SK-N-SH (cell line): ENCODE results near the gene SFMBT2. TPM values are rescaled to one million over a fixed set of nuclear protein-coding genes. Genes with fewer than 3 reads are reported as not detected.

ENCODE experiments used
- CTCF ChIA-PET: fragments of 300-600, 350-600 bp; formaldehyde crosslinking; extraction: SDS; loops from one replicate; lab custom pipeline; 2021; lab: Yijun Ruan, JAX
- POLR2A ChIA-PET: fragments of 350-600 bp; sonication (Branson Sonifier 250); formaldehyde crosslinking; extraction: SDS; loops from one replicate; lab custom pipeline; 2020; ENCODE audit warnings: antibody characterized with exemption, inconsistent platforms; lab: Yijun Ruan, JAX
- DNase-seq: peaks from one replicate; pipeline ENCODE4 v3.0.0; 2012
- H2AFZ ChIP-seq: fragments of 200-600 bp; sonication (generic); 2 replicates; pipeline ENCODE4 v1.8.1; 2016; ENCODE audit warnings: antibody characterized with exemption, mild to moderate bottlenecking, low read depth
- H3F3A ChIP-seq: fragments of 200-600 bp; sonication (generic); replicated peaks from 2 replicates; pipeline ENCODE3; 2016; ENCODE audit warnings: antibody characterized with exemption, mild to moderate bottlenecking; ENCODE audit not compliant: insufficient read depth
- H3K27ac ChIP-seq, 2 experiments: fragments of 200-500 bp in 1 of 2; fragments of 200-600 bp in 1 of 2; sonication (Bioruptor generic) in 1 of 2; sonication (generic), shearing (Covaris generic) in 1 of 2; 2 replicates each; pipeline versions ENCODE4 v1.5.1 to v1.6.1; 2014 to 2016; ENCODE audit warnings: low read depth in 2 of 2, inconsistent platforms in 1 of 2, low read length in 1 of 2, mild to moderate bottlenecking in 1 of 2, mixed read lengths in 1 of 2
- H3K27me3 ChIP-seq: fragments of 200-600 bp; sonication (generic), shearing (Covaris generic); 2 replicates; pipeline ENCODE4 v1.6.1; 2016; ENCODE audit warnings: mixed run types; ENCODE audit not compliant: insufficient read depth
- H3K36me3 ChIP-seq, 2 experiments: fragments of 200-500 bp in 1 of 2; fragments of 200-600 bp in 1 of 2; sonication (Bioruptor generic) in 1 of 2; sonication (generic) in 1 of 2; replicated peaks in 1 of 2; 2 replicates each; pipeline versions ENCODE3 to v1.5.1; 2014 to 2016; ENCODE audit warnings: low read length in 1 of 2, mild to moderate bottlenecking in 1 of 2; ENCODE audit not compliant: insufficient read depth in 2 of 2, control insufficient read depth in 1 of 2
- H3K4me1 ChIP-seq, 2 experiments: fragments of 200-500 bp in 1 of 2; fragments of 200-600 bp in 1 of 2; sonication (Bioruptor generic) in 1 of 2; sonication (generic), shearing (Covaris generic) in 1 of 2; 2 replicates each; pipeline versions ENCODE4 v1.5.1 to v1.6.1; 2014 to 2016; ENCODE audit warnings: low read depth in 1 of 2, low read length in 1 of 2, mixed run types in 1 of 2; ENCODE audit not compliant: insufficient read depth in 2 of 2, control insufficient read depth in 1 of 2
- H3K4me2 ChIP-seq: fragments of 200-600 bp; sonication (generic), shearing (Covaris generic); 2 replicates; pipeline ENCODE4 v1.6.1; 2017; ENCODE audit warnings: mixed run types
- H3K4me3 ChIP-seq, 2 experiments: fragments of 200-500 bp in 1 of 2; fragments of 200-600 bp in 1 of 2; sonication (Bioruptor generic) in 1 of 2; sonication (generic), shearing (Covaris generic) in 1 of 2; 2 replicates each; pipeline versions ENCODE4 v1.5.1 to v1.8.1; 2014 to 2016; ENCODE audit warnings: low read depth in 2 of 2, inconsistent platforms in 1 of 2, low read length in 1 of 2, mild to moderate bottlenecking in 1 of 2, mixed read lengths in 1 of 2, moderate library complexity in 1 of 2
- H3K79me2 ChIP-seq: fragments of 200-600 bp; sonication (generic); 2 replicates; pipeline ENCODE4 v1.8.1; 2017; ENCODE audit warnings: mild to moderate bottlenecking; ENCODE audit not compliant: insufficient read depth
- H3K9ac ChIP-seq: fragments of 200-600 bp; sonication (generic); 2 replicates; pipeline ENCODE4 v1.6.1; 2017; ENCODE audit warnings: mixed run types
- H3K9me2 ChIP-seq: fragments of 200-600 bp; sonication (generic); 2 replicates; pipeline ENCODE4 v1.6.1; 2017; ENCODE audit warnings: mixed run types
- H3K9me3 ChIP-seq: fragments of 200-600 bp; sonication (generic); 2 replicates; pipeline ENCODE4 v1.6.1; 2017; ENCODE audit warnings: mixed run types, mild to moderate bottlenecking, moderate library complexity
- H4K20me1 ChIP-seq: fragments of 200-600 bp; sonication (generic); 2 replicates; pipeline ENCODE4 v1.6.1; 2017; ENCODE audit warnings: mild to moderate bottlenecking, mixed run types; ENCODE audit not compliant: insufficient read depth
- ELF1 ChIP-seq: IDR thresholded peaks from 2 replicates; pipeline ENCODE4 v1.4.0; 2012
- FOSL2 ChIP-seq: IDR thresholded peaks from 2 replicates; pipeline ENCODE4 v1.4.0; 2012; ENCODE audit warnings: low read depth, mild to moderate bottlenecking, moderate library complexity, borderline replicate concordance
- GABPA ChIP-seq: IDR thresholded peaks from 2 replicates; pipeline ENCODE4 v1.4.0; 2012; ENCODE audit warnings: low read depth, mild to moderate bottlenecking
- IRF3 ChIP-seq: fragments of 150-350 bp; IDR thresholded peaks from 2 replicates; pipeline ENCODE4 v1.6.1; 2016; ENCODE audit warnings: mild to moderate bottlenecking, low read depth, low read length
- MEF2A ChIP-seq: IDR thresholded peaks from 2 replicates; pipeline ENCODE4 v1.4.0; 2012; ENCODE audit warnings: low read depth, borderline replicate concordance
- RAD21 ChIP-seq: IDR thresholded peaks from 2 replicates; pipeline ENCODE4 v1.6.1; 2012; ENCODE audit warnings: mild to moderate bottlenecking, low read length
- REST ChIP-seq: IDR thresholded peaks from 2 replicates; pipeline ENCODE4 v1.6.1; 2012; ENCODE audit warnings: mild to moderate bottlenecking, low read depth, low read length, moderate library complexity
- TAF1 ChIP-seq: IDR thresholded peaks from 2 replicates; pipeline ENCODE4 v1.6.1; 2012; ENCODE audit warnings: low read depth, mild to moderate bottlenecking, low read length, moderate library complexity, borderline replicate concordance
- TCF12 ChIP-seq: IDR thresholded peaks from 2 replicates; pipeline ENCODE4 v1.4.0; 2012
- USF1 ChIP-seq: IDR thresholded peaks from 2 replicates; pipeline ENCODE4 v1.4.0; 2012; ENCODE audit warnings: low read depth, borderline replicate concordance
- WGBS: methylation state at CpG from one replicate; pipeline ENCODE4 v1.1.6; 2017; ENCODE audit warnings: low lambda C conversion rate; 5-methylcytosine and 5-hydroxymethylcytosine counted together
- polyA plus RNA-seq, 3 experiments: library from polyadenylated mRNA; depleted of rRNA; stranded (reverse); fragments of >200 nt; gene quantifications; 2 replicates each; pipeline ENCODE4 v1.2.3, GENCODE V29; 2012
- TF ChIP-seq, protein P1 (sequence below): fragments of 200-600 bp; sonication (generic); IDR thresholded peaks from 2 replicates; pipeline ENCODE4 v1.6.1; 2017; ENCODE audit warnings: antibody characterized with exemption, mild to moderate bottlenecking, moderate library complexity
- TF ChIP-seq, protein P2 (sequence below): fragments of 150-350 bp; IDR thresholded peaks from 2 replicates; pipeline ENCODE4 v1.6.1; 2017; ENCODE audit warnings: antibody characterized with exemption, low read length, low read depth, borderline replicate concordance

Gene SFMBT2
- polyA plus RNA-seq, 1 of the 3 experiments (the other 2 are of a cell fraction): 0.20 TPM

- peaks cover 0 to 10% of the 10 kb centered on the region in 2 experiments; a peak in 1 of 4 replicates for H3K4me1 ChIP-seq
- CTCF ChIA-PET: no interaction called here
- no peaks in the 10 kb centered on the region for H3K36me3 ChIP-seq
- H3K27ac ChIP-seq: no peak overlapping the region
- no peak overlapping the region for H3K4me3 ChIP-seq
- H3K9me2 ChIP-seq: no peaks in the 10 kb centered on the region
- H3K9ac ChIP-seq: no peak overlapping the region
- TF ChIP-seq ELF1 (no peak), IRF3 (no peak), RAD21 (no peak), USF1 (no peak), REST (no peak)
- TF ChIP-seq, protein P1, sequence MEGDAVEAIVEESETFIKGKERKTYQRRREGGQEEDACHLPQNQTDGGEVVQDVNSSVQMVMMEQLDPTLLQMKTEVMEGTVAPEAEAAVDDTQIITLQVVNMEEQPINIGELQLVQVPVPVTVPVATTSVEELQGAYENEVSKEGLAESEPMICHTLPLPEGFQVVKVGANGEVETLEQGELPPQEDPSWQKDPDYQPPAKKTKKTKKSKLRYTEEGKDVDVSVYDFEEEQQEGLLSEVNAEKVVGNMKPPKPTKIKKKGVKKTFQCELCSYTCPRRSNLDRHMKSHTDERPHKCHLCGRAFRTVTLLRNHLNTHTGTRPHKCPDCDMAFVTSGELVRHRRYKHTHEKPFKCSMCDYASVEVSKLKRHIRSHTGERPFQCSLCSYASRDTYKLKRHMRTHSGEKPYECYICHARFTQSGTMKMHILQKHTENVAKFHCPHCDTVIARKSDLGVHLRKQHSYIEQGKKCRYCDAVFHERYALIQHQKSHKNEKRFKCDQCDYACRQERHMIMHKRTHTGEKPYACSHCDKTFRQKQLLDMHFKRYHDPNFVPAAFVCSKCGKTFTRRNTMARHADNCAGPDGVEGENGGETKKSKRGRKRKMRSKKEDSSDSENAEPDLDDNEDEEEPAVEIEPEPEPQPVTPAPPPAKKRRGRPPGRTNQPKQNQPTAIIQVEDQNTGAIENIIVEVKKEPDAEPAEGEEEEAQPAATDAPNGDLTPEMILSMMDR: no peak
- TF ChIP-seq, all 33 proteins: peak for 0
- no peak overlapping the region for H2AFZ ChIP-seq
- POLR2A ChIA-PET: no interaction called here
- H3K9me3 ChIP-seq: no peaks in the 10 kb centered on the region; the same call in 1 of the 2 replicates
- H3F3A ChIP-seq: no peaks in the 10 kb centered on the region
- H4K20me1 ChIP-seq: no peaks in the 10 kb centered on the region
- H3K4me2 ChIP-seq: no peak overlapping the region
- DNase-seq: no peak
- no peaks in the 10 kb centered on the region for H3K79me2 ChIP-seq
- no peaks in the 10 kb centered on the region; the same call in 1 of the 2 replicates for H3K27me3 ChIP-seq
Observed at GRCh38 chr10:7443036-7443435, 32.2 kb upstream of the SFMBT2 start.

DNA sequence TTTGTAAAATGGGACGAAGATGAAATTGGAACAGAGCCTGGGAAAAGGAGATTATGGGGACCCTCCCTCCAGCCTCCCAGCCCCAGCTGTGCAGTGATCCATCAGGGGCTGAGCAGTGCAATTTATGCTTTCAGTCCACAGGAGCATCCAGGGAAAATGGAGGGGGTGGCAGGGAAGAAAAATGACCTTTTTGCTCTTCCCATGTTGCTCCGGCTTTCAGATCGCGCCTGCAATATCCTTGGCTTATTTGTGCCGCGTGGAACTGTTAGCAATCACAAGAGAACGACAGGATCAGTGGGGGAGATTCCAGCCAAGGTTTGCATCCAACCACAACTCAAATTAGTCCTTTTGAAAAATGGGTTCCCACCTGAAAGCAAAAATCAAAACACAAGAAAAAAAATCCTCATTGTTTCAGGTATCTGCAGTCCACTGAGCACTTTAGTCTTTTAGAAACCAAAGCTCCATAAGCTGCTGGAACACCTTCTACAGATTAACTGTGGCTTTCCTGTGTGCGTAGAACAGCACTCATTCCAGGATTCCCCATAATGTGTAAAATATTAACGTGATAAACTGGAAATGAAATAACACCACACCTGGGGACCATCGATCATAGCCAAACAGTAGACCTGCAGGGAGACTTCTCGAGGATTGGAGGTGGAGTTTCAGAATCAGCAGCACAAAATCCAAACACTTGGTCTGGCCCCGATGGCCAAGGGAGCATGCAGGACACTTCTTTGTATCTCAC is 30.7 kb upstream of the SFMBT2 start:
- Histone ChIP-seq H3K27me3 (no peaks in the 10 kb centered on the region; the same call in 1 of the 2 replicates), H3F3A (no peaks in the 10 kb centered on the region), H2AFZ (no peak overlapping the region), H3K36me3 (no peaks in the 10 kb centered on the region), H3K9me3 (no peaks in the 10 kb centered on the region), H3K4me2 (no peak overlapping the region), H4K20me1 (no peaks in the 10 kb centered on the region), H3K9ac (no peak overlapping the region), H3K4me3 (no peak overlapping the region), H3K79me2 (no peaks in the 10 kb centered on the region), H3K4me1 (peaks cover 0 to 11% of the 10 kb centered on the region in 2 experiments; a peak in 1 of 4 replicates), H3K27ac (no peak overlapping the region), H3K9me2 (no peaks in the 10 kb centered on the region)
- ChIA-PET CTCF (no interaction called here), POLR2A (no interaction called here)
- WGBS: 56% methylated on average over 12 of the region's 12 CpGs
- TF ChIP-seq, protein P2, sequence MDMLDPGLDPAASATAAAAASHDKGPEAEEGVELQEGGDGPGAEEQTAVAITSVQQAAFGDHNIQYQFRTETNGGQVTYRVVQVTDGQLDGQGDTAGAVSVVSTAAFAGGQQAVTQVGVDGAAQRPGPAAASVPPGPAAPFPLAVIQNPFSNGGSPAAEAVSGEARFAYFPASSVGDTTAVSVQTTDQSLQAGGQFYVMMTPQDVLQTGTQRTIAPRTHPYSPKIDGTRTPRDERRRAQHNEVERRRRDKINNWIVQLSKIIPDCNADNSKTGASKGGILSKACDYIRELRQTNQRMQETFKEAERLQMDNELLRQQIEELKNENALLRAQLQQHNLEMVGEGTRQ: no peak
- no peak for TF ChIP-seq MEF2A
- TF ChIP-seq TCF12: no peak
- no peak for TF ChIP-seq TAF1
- no peak for TF ChIP-seq ELF1
- TF ChIP-seq GABPA: no peak
- TF ChIP-seq FOSL2: no peak
- no peak for DNase-seq
